Measurements from ENCODE around the gene PITPNM1. TPM values are rescaled to one million over a fixed set of nuclear protein-coding genes. Genes with fewer than 3 reads are reported as not detected.

Gene PITPNM1
- total and polyA plus RNA-seq, 2 of the 13 experiments (the other 11 are each of a cell fraction or from before 2014, with no cell fraction given): 8.2 to 8.5 TPM

DNA sequence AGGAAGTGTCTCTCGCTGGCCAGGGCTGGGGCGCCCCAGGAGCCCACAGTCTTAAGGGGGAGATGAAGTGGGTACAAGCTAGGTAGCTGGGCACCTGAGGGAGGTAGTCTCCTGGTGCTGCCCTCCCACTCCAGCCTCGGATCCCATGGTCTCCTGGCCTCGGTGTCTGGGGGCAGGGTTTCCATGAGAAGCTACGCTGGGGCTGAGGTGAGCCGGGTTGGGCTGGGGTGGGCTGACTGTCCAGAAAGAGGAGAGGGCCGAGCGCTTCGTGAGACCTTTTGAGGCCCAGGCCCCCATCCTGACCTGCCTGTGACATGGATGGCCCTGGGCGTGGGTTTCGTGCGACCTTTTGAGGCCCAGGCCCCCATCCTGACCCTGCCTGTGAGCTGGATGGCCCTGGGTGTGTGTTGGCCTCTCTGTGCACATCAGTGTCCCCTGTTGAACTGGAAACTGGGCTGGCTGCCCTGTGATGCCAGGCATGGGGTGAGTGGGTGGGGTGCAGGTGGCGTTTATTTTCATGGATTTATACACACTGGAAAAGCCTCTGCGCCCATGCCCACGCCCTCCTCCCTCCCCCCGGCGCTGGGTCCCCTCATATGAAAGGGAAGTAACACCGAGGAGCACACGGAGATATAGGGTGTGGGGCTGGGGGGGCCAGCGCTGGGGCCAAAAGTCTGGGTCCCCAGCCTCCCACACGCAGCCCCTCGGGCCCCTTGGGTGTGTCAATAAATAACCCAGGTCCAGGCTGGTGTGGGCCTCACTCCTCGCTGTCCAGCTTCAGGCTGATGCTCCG, 13.7 kb downstream of the PITPNM1 start:
- Histone ChIP-seq H3K36me3 (replicated peaks in 1 of 2; ENCODE audit: control insufficient read depth in 1 of 2, insufficient read depth in 2 of 2, low read length in 2 of 2) (peaks cover 5 to 25% of the 10 kb centered on the region in 2 experiments; a peak in 4 of 5 replicates), H2AFZ (ENCODE audit: low read length) (no peak overlapping the region), H3K9ac (ENCODE audit: insufficient read depth, low read depth, low read length) (no peak overlapping the region), H4K20me1 (ENCODE audit: insufficient read depth, low read length) (no peaks in the 10 kb centered on the region), H3K27me3 (ENCODE audit: control insufficient read depth in 1 of 2, insufficient read depth in 2 of 2, low read length in 2 of 2) (no peaks in the 10 kb centered on the region), H3K79me2 (ENCODE audit: insufficient read depth, low read length) (no peaks in the 10 kb centered on the region), H3K4me2 (ENCODE audit: low read depth, low read length) (no peak overlapping the region), H3K9me3 (ENCODE audit: low read length) (no peaks in the 10 kb centered on the region), H3K4me3 (replicated peaks in 1 of 3; ENCODE audit: insufficient read depth in 1 of 3, low read depth in 2 of 3, low read length in 3 of 3) (no peak overlapping the region), H3K4me1 (ENCODE audit: insufficient read depth, low read length) (no peaks in the 10 kb centered on the region), H3K27ac (ENCODE audit: extremely low read length, insufficient read depth, low read length) (no peak overlapping the region)
- no peak for ATAC-seq
- ChIA-PET CTCF (ENCODE audit: low intra/inter-chr PET ratio, low total read pairs) (no interaction called here), POLR2A (interaction anchor here (1.3 to 1.4 kb wide), 2 partner anchors 9 to 14 kb away, joined by 4 to 6 read pairs; partner anchors contain the start of genes AIP and PITPNM1)
- 85% methylated on average over 11 of the region's 24 CpGs for WGBS (ENCODE audit: low lambda C conversion rate)
- no peak for TF ChIP-seq PHB2 (IDR thresholded peaks at IDR 0.05; ENCODE audit: partially characterized antibody)
- TF ChIP-seq AGO2 (optimal IDR thresholded peaks at IDR 0.05; ENCODE audit: low read depth, low read length): peak; percentile 87
- TF ChIP-seq ZNF234 (CRISPR knock-in tag; conservative IDR thresholded peaks at IDR 0.05): no peak
- TF ChIP-seq ISX (CRISPR knock-in tag; conservative IDR thresholded peaks at IDR 0.05): no peak
- TF ChIP-seq TSC22D2 (CRISPR knock-in tag; IDR thresholded peaks at IDR 0.05; ENCODE audit: borderline replicate concordance): no peak
- TF ChIP-seq, protein P1, sequence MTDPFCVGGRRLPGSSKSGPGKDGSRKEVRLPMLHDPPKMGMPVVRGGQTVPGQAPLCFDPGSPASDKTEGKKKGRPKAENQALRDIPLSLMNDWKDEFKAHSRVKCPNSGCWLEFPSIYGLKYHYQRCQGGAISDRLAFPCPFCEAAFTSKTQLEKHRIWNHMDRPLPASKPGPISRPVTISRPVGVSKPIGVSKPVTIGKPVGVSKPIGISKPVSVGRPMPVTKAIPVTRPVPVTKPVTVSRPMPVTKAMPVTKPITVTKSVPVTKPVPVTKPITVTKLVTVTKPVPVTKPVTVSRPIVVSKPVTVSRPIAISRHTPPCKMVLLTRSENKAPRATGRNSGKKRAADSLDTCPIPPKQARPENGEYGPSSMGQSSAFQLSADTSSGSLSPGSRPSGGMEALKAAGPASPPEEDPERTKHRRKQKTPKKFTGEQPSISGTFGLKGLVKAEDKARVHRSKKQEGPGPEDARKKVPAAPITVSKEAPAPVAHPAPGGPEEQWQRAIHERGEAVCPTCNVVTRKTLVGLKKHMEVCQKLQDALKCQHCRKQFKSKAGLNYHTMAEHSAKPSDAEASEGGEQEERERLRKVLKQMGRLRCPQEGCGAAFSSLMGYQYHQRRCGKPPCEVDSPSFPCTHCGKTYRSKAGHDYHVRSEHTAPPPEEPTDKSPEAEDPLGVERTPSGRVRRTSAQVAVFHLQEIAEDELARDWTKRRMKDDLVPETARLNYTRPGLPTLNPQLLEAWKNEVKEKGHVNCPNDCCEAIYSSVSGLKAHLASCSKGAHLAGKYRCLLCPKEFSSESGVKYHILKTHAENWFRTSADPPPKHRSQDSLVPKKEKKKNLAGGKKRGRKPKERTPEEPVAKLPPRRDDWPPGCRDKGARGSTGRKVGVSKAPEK (CRISPR knock-in tag; IDR thresholded peaks at IDR 0.05; ENCODE audit: borderline replicate concordance): no peak
- TF ChIP-seq ZNF484 (CRISPR knock-in tag; IDR thresholded peaks at IDR 0.05; ENCODE audit: borderline replicate concordance, low read depth): no peak
- no peak for TF ChIP-seq ZNF841 (CRISPR knock-in tag; IDR thresholded peaks at IDR 0.05; ENCODE audit: borderline replicate concordance)
- no peak for FAIRE-seq
- no TSS peak for BruUV-seq (replicated peaks)
- intact Hi-C loops (cut with micrococcal nuclease; ENCODE audit: unreplicated experiment) (no loop called here), in situ Hi-C loops (cut with HindIII; ENCODE audit: extremely low pct_ligation_motif_present, low pct_unique_long_range_greater_than_20kb) (no loop called here)
- DNase-seq (ENCODE audit: low spot score): no peak

All from HepG2 (cell line).